KMS-11 (cell line): ENCODE measurements around the gene ZNF92.
"Not testable (repeated sequence)": the region's sequence is repeated elsewhere in the genome, so short reads cannot be mapped to it uniquely, and the experiment has no call there.

ENCODE experiments used
- H2AFZ ChIP-seq: fragments of 200-600 bp; sonication (generic); 2 replicates; pipeline ENCODE4 v1.6.1; 2016; ENCODE audit warnings: antibody characterized with exemption, mixed run types, low read depth
- H3K27ac ChIP-seq: fragments of 200-600 bp; sonication (generic); 2 replicates; pipeline ENCODE4 v1.6.1; 2016; ENCODE audit warnings: mild to moderate bottlenecking, mixed run types
- H3K27me3 ChIP-seq: fragments of 200-600 bp; sonication (generic); 2 replicates; pipeline ENCODE4 v1.6.1; 2017; ENCODE audit warnings: mild to moderate bottlenecking, low read depth, mixed run types, moderate library complexity; ENCODE audit not compliant: insufficient read depth
- H3K36me3 ChIP-seq: fragments of 200-600 bp; sonication (generic); 2 replicates; pipeline ENCODE4 v1.6.1; 2017; ENCODE audit warnings: mild to moderate bottlenecking, mixed run types; ENCODE audit not compliant: insufficient read depth
- H3K4me1 ChIP-seq: fragments of 200-600 bp; sonication (generic); 2 replicates; pipeline ENCODE4 v1.6.1; 2016; ENCODE audit warnings: mild to moderate bottlenecking, low read depth, mixed run types; ENCODE audit not compliant: poor library complexity, severe bottlenecking
- H3K4me2 ChIP-seq: fragments of 200-600 bp; sonication (generic); 2 replicates; pipeline ENCODE4 v1.7.0; 2016; ENCODE audit warnings: mild to moderate bottlenecking, mixed run types
- H3K4me3 ChIP-seq: fragments of 200-600 bp; sonication (generic); IDR thresholded peaks from 2 replicates; pipeline ENCODE4 v1.6.1; 2017; ENCODE audit warnings: low read depth, low read length, mixed read lengths; ENCODE audit not compliant: insufficient read depth
- H3K79me2 ChIP-seq: fragments of 200-600 bp; sonication (generic); 2 replicates; pipeline ENCODE4 v1.6.1; 2016; ENCODE audit warnings: low read depth, mixed run types; ENCODE audit not compliant: insufficient read depth
- H3K9ac ChIP-seq: fragments of 200-600 bp; sonication (generic); 2 replicates; pipeline ENCODE4 v1.6.1; 2016; ENCODE audit warnings: mild to moderate bottlenecking, mixed run types
- H4K20me1 ChIP-seq: fragments of 200-600 bp; sonication (generic); 2 replicates; pipeline ENCODE4 v1.6.1; 2016; ENCODE audit warnings: mild to moderate bottlenecking, mixed run types; ENCODE audit not compliant: insufficient read depth
- TF ChIP-seq, protein P1 (sequence below): fragments of 200-600 bp; sonication (generic); conservative IDR thresholded peaks from 2 replicates; pipeline ENCODE4 v1.6.1; 2017; ENCODE audit warnings: low read depth, mild to moderate bottlenecking, antibody characterized with exemption, low read length, moderate library complexity, mixed read lengths

Gene ZNF92

DNA sequence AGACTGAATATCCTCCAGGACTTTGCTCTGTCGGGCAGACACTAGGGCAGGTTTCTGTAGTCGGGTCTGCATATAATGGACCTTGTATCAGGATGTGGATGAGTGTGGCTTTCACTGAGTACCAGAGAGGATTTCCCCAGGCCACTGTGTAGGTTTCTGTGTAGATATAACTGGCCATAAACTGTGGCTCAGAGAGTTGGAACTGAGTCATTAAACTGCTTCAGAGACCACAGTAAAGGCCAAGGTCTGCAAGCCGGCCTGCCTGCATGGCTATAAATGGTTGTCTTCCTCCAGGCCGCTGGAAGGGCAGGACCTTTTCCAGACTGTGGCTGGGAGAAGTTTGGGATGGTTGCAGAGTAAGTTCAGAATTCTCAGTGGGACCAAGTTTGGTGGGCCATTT, 16.9 kb downstream of the ZNF92 start:
- Histone ChIP-seq H4K20me1 (no peaks in the 10 kb centered on the region), H3K36me3 (no peaks in the 10 kb centered on the region; the same call in 1 of the 2 replicates), H3K4me2 (no peak overlapping the region), H2AFZ (no peak overlapping the region), H3K79me2 (peaks cover 74% of the 10 kb centered on the region; the same call in 1 of the 2 replicates), H3K27ac (no peak overlapping the region), H3K4me3 (no peak overlapping the region), H3K4me1 (no peaks in the 10 kb centered on the region), H3K9ac (no peak overlapping the region), H3K27me3 (no peaks in the 10 kb centered on the region)
- TF ChIP-seq, protein P1, sequence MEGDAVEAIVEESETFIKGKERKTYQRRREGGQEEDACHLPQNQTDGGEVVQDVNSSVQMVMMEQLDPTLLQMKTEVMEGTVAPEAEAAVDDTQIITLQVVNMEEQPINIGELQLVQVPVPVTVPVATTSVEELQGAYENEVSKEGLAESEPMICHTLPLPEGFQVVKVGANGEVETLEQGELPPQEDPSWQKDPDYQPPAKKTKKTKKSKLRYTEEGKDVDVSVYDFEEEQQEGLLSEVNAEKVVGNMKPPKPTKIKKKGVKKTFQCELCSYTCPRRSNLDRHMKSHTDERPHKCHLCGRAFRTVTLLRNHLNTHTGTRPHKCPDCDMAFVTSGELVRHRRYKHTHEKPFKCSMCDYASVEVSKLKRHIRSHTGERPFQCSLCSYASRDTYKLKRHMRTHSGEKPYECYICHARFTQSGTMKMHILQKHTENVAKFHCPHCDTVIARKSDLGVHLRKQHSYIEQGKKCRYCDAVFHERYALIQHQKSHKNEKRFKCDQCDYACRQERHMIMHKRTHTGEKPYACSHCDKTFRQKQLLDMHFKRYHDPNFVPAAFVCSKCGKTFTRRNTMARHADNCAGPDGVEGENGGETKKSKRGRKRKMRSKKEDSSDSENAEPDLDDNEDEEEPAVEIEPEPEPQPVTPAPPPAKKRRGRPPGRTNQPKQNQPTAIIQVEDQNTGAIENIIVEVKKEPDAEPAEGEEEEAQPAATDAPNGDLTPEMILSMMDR: no peak

DNA sequence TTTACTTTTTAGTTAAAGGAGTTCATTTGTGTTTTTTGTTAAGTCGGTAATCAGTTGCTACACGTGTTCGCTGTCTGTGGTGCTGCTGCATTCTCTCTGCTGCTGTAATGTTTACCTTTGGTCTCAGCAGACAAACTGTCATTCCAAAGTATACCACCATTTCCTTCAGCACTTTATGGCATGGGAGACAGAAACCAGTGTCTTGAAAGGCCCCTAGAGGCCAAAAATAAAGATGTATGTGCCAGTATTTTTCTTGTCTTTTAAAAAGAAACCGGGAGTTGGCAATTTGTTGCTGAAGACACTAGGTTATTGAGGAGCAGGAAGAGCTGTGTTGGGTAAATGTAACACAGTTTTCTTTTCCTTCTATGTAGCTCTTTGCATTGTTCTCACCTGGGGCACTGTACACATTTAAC, 24.1 kb downstream of the ZNF92 start:
- H4K20me1 ChIP-seq: no peaks in the 10 kb centered on the region
- TF ChIP-seq, protein P1: no peak
- H3K4me1 ChIP-seq: no peaks in the 10 kb centered on the region
- H3K4me2 ChIP-seq: no peak overlapping the region
- no peak overlapping the region for H3K9ac ChIP-seq
- H3K79me2 ChIP-seq: peaks cover 30% of the 10 kb centered on the region; the same call in 1 of the 2 replicates
- no peak overlapping the region for H2AFZ ChIP-seq
- H3K4me3 ChIP-seq: no peak overlapping the region
- H3K27ac ChIP-seq: no peak overlapping the region
- no peaks in the 10 kb centered on the region for H3K27me3 ChIP-seq
- H3K36me3 ChIP-seq: peaks cover 12% of the 10 kb centered on the region; the same call in 1 of the 2 replicates

DNA sequence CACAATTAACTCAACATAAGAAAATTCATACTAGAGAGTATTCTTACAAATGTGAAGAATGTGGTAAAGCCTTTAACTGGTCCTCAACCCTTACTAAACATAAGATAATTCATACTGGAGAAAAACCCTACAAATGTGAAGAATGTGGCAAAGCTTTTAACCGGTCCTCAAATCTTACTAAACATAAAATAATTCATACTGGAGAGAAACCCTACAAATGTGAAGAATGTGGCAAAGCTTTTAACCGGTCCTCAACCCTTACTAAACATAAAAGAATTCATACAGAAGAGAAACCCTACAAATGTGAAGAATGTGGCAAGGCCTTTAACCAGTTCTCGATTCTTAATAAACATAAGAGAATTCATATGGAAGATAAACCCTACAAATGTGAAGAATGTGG, 25.0 kb downstream of the ZNF92 start:
- Histone ChIP-seq H3K36me3 (peaks cover 12% of the 10 kb centered on the region; the same call in 1 of the 2 replicates), H3K79me2 (peaks cover 24% of the 10 kb centered on the region; the same call in 1 of the 2 replicates)
- not testable (repeated sequence) for H3K27me3 ChIP-seq

DNA sequence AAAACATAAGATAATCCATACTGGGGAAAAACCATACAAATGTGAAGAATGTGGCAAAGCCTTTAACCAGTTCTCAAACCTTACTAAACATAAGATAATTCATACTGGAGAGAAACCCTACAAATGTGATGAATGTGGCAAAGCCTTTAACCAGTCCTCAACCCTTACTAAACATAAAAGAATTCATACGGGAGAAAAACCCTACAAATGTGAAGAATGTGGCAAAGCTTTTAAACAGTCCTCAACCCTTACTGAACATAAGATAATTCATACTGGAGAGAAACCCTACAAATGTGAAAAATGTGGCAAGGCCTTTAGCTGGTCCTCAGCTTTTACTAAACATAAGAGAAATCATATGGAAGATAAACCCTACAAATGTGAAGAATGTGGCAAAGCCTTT, 25.4 kb downstream of the ZNF92 start:
- Histone ChIP-seq H3K79me2 (peaks cover 24% of the 10 kb centered on the region; the same call in 1 of the 2 replicates), H3K36me3 (peaks cover 12% of the 10 kb centered on the region; the same call in 1 of the 2 replicates)
- H3K9ac ChIP-seq, H3K4me1 ChIP-seq, H3K27me3 ChIP-seq, H4K20me1 ChIP-seq, H3K27ac ChIP-seq, H2AFZ ChIP-seq, H3K4me2 ChIP-seq, H3K4me3 ChIP-seq: not testable (repeated sequence)

More for the DNA sequence above, 25.0 kb downstream of the ZNF92 start:
- H3K4me2 ChIP-seq, H3K4me1 ChIP-seq, H4K20me1 ChIP-seq, H2AFZ ChIP-seq, H3K9ac ChIP-seq, H3K4me3 ChIP-seq, H3K27ac ChIP-seq: not testable (repeated sequence)

DNA sequence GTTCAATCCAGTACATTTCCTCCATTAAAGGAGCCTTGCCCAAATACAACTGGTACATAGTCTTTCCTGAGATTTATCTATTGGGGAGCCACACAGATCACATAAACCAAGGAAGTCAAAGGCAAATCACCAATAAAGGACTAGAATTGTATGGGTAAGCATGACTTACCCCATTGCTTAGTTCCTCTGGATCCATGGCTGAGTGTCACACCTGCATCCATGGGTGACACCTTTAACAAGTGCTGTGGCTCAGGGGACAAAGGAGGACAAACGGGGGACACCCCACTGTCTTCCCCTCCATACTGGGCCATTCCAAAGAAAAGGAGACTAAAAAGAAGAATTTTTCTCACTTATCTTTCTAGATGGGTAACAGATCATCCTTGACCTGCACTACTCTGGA, 30.4 kb downstream of the ZNF92 start:
- no peak overlapping the region for H2AFZ ChIP-seq
- TF ChIP-seq, protein P1: no peak

DNA sequence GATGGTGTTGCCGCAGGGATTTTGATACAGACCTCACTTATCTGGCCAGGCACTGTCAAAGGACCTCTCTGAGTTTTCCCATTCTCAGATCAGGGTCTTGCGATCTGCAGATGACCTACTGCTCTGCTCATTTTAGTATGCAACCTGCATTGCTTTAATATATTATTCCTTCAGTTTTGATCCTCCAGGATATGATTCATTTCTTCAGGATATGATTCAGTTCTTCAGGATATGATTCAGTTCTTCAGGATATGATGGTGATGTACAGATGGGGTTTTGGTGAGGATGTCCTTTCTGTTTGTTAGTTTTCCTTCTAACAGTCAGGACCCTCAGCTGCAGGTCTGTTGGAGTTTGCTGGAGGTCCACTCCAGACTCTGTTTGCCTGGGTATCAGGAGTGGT, 33.1 kb downstream of the ZNF92 start:
- not testable (repeated sequence) for H4K20me1 ChIP-seq, H3K4me1 ChIP-seq, H3K79me2 ChIP-seq, H3K36me3 ChIP-seq, H3K27me3 ChIP-seq, H3K27ac ChIP-seq, H3K9ac ChIP-seq, H2AFZ ChIP-seq, H3K4me2 ChIP-seq, H3K4me3 ChIP-seq

More for the DNA sequence above, 30.4 kb downstream of the ZNF92 start:
- no peak overlapping the region for H3K9ac ChIP-seq
- H3K27ac ChIP-seq: no peak overlapping the region
- no peaks in the 10 kb centered on the region for H3K27me3 ChIP-seq
- H4K20me1 ChIP-seq: no peaks in the 10 kb centered on the region
- peaks cover 3% of the 10 kb centered on the region; the same call in 1 of the 2 replicates for H3K36me3 ChIP-seq
- H3K4me1 ChIP-seq: no peaks in the 10 kb centered on the region
- H3K4me3 ChIP-seq: no peak overlapping the region
- H3K4me2 ChIP-seq: no peak overlapping the region
- H3K79me2 ChIP-seq: no peaks in the 10 kb centered on the region
